Right ventricle myocardium inferior (tissue), 1 donor: Measurements from ENCODE around the gene HSFX1. TPM values are rescaled to one million over a fixed set of nuclear protein-coding genes. Genes with fewer than 3 reads are reported as not detected.
"Not testable (repeated sequence)": the region's sequence is repeated elsewhere in the genome, so short reads cannot be mapped to it uniquely, and the experiment has no call there.

Experiments used
- ATAC-seq: fragments of 200-7000 bp; cut with Tn5 transposase; one replicate; pipeline ENCODE4 v1.9.1; 2020; ENCODE audit warnings: mild to moderate bottlenecking, moderate library complexity
- DNase-seq: peaks from one replicate; pipeline ENCODE4 v3.0.0; 2021; ENCODE audit errors: missing footprints
- intact Hi-C: fragments of 100-400 bp; cut with DNase I; formaldehyde crosslinking; loops from one replicate; pipeline ENCODE4 v1.11.0; 2022
- long read RNA-seq: library from polyadenylated mRNA; unstranded; transcript quantifications from one replicate; pipeline ENCODE4 v2.0.0, GENCODE V29; 2021
- total RNA-seq: library from RNA; stranded (reverse); fragmentation: NEBNext Ultra II Directional; extraction: Animal tissue kit (Norgen Biotek cat#: 25700); gene quantifications from one replicate; pipeline ENCODE4 v1.2.1, GENCODE V29; 2021
- donor health status: DM: no; HTN: yes; CAD: no; lungs with severe emphysema.

HSFX1 gene, protein sequence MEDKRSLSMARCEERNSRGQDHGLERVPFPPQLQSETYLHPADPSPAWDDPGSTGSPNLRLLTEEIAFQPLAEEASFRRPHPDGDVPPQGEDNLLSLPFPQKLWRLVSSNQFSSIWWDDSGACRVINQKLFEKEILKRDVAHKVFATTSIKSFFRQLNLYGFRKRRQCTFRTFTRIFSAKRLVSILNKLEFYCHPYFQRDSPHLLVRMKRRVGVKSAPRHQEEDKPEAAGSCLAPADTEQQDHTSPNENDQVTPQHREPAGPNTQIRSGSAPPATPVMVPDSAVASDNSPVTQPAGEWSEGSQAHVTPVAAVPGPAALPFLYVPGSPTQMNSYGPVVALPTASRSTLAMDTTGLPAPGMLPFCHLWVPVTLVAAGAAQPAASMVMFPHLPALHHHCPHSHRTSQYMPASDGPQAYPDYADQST
- total RNA-seq: 1.7 TPM
- long read RNA-seq: 0 reads

DNA sequence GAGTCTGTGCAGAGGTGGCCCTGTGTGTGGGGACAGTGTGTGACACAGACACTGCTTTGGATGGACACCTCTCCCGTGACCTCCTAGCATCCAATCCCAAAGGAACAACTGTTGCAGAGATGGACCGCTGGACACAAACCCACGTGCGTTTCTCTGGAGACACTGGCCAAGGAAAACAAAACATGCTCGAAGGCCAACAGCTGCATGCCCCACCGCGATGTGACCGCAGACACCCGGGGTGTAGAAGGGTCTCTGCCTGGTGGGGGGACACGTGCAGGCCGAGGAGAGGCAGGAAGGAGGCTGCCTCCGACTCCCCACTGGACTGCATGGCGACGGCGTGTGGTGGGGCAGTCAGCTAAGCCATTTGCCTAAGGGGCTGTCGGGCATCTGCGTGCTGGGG, at the start of gene HSFX1:
TSS of gene HSFX1 (plus strand) at position 301 of the 400 bp plus-strand sequence. CDS start 614 bp downstream, outside the sequence.
- ATAC-seq, DNase-seq, intact Hi-C loops: not testable (repeated sequence)

DNA sequence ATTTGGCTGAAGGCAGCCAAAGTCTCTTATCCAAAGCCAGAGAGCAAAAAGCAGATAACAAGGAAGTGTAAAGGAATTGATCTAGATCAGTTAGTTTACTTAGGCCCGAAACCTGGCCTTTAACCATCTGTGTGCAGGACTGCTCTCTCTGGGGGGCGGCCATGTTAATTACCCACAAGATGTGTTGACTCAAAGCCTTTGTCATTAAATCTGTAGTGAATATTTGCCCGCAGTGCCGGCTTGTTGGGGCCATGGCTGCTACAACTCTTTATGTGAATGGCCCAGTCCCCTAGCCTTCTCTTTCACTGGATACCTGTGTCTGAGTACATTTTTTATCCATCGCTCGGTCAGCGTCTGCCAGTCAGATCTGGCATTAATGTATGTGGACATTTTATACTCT, 46.6 kb upstream of the HSFX1 start:
- ATAC-seq, intact Hi-C loops, DNase-seq: not testable (repeated sequence)

DNA sequence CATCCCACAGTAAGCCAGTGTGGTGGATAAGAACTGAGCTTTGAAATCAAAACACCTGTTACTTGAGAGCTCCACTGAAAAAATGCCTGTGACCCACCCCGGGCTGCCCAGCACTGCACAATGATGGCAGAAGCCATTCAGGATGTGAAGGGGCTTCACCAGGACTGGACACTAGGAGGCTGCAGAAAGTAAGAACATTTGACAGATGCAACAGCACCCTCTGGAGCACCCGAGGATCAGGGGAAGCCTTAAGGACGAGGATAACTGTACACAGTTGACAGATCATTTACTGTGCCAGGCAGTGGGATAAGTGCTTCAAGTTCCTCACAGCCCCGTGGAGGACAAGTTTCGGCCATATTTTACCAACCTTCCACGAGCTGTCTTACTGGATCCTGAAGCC, 31.6 kb upstream of the HSFX1 start:
- intact Hi-C loops, DNase-seq, ATAC-seq: not testable (repeated sequence)

DNA sequence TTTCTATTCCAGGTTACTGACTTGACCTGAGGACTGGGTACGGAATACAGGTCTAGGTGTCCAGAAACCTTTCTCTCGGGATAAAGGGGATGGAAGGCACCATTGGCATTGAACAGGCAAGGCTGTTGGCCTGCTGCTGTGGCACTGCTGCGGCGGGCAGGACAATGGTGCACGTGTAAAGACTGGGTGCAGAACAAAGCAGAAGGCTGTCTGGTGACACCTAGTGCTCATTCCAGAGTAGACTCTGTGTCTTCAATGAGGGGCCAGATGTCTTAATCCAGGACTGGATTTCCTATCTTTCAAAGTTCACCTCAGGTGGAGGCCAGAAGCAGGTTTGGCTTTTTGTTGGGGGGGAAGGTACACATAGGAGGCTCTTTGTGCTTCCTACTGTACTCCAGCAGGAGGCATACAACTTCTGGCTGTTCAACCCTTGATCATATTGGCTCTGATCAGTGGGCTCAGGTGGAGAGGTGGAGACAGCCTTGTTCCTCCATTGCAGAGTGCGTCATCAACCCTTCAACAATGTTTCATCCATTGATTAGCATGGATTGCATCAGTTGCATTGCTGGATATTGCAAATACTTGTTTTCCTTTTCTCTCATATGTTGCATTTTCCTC, 27.4 kb upstream of the HSFX1 start:
- intact Hi-C loops, ATAC-seq, DNase-seq: not testable (repeated sequence)

DNA sequence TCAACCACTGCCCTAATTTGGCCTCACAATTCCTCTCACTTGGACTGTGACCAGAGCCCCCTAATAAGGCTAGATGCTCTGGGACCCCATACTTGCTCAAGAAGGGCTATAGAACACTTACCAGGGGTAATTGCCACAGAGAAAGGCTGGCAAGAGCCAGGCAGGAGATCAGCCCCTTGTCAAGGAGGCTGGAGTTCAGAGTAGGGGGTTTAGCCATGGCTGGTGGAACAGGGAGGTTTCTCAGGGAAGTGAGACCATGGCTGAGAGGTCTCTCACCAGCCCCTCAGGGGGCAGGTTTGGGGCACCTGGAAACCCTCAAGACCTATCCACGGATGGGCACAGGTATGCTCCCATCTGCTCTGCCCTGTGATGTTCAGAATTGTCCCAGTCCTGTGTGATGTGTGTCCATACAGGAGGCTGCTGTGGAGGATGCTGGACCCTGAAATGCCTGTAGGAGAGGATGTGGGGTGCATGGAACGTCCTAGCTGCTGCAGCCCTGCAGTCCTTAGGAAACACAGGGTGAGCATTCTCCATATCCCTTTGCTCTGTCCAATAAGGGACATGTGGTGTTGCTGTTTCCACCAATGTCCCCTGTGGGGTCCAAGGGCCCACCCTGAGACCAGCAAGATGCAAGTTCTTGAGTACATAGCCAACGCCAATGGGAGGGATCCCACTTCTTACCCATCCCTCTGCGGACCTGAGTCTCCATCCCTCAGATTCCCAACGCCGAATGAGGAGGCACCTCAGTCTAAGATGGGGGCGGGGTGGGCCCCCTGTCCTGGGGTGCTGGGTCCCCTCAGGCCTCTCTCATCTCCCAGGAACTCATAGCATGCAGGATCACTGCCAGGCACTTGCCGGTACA, 16.4 kb upstream of the HSFX1 start:
- intact Hi-C loops: no loop called here
- DNase-seq (no peak), ATAC-seq (no peak)

DNA sequence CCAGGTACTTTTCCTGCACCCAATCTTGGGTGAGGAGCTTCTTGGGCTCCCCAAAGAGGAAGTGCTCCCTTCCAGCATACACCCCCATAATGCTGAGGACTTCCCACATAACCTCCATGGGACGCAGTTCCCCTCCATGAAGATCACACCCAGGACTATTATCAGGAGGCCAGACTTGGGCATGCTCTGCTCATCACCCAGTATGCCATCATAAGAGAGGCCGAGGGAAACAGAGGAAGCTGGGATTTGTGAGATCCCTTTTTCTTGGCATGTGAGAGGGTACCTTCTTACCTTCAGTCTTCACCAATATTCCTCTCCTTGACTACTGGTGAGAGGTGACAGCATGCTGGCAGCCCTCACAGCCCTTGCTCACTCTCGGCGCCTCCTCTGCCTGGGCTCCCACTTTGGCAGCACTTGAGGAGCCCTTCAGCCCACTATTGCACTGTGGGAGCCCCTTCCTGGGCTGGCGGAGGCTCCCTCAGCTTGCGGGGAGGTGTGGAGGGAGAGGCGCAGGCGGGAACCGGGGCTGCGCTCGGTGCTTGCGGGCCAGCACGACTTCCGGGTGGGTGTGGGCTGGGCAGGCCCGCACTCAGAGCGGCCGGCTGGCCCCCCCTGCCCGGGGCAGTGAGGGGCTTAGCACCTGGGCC, 15.7 kb upstream of the HSFX1 start:
- intact Hi-C loops: no loop called here
- ATAC-seq (no peak), DNase-seq (no peak)

DNA sequence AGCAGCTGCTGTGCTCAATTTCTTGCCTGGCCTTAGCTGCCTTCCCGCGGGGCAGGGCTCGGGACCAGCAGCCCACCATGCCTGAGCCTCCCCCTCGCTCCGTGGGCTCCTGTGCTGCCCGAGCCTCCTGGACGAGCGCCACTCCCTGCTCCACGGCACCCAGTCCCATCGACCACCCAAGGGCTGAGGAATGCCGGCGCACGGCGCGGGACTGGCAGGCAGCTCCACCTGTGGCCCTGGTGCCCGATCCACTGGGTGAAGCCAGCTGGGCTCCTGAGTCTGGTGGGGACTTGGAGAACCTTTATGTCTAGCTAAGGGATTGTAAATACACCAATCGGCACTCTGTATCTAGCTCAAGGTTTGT, 15.2 kb upstream of the HSFX1 start:
- ATAC-seq, intact Hi-C loops: not testable (repeated sequence)
- DNase-seq: peak; percentile 59

DNA sequence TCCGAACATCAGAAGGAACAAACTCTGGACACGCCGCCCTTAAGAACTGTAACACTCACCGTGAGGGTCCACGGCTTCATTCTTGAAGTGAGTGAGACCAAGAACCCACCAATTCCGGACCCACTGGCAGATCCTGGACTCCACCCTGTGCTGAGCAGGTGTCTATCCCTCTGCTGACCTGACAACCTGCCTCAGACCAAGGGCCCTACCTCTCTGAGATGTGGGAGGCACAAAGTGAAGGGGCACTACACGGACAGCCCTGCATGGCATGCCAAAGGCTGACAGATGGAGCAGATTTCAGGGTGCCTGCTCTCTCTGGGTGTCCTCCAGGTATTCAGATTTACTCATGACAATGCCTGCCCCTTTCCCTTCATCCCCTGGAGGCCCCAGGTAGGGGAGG, 14.0 kb upstream of the HSFX1 start:
- ATAC-seq: no peak
- intact Hi-C loops: no loop called here
- no peak for DNase-seq

DNA sequence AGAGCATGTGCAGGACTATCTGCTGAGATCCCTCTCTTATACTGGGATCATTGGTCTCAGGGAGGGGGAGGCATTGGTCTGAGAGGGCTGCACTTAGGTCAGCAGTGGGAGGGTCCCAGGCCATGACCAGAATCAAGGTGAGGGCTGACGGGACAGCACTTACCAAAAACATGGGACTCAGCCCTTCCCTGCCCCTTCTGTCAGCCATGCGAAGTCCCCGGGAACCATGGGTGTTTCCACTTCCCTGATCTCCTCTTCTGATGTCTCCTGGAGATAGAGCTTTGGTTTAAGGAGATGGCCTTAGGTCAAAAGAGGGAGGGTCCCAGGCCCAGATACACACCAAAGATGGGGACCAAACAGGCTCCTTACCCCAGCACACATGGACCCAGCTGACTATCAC, 12.9 kb upstream of the HSFX1 start:
- DNase-seq: no peak
- no peak for ATAC-seq
- intact Hi-C loops: no loop called here

DNA sequence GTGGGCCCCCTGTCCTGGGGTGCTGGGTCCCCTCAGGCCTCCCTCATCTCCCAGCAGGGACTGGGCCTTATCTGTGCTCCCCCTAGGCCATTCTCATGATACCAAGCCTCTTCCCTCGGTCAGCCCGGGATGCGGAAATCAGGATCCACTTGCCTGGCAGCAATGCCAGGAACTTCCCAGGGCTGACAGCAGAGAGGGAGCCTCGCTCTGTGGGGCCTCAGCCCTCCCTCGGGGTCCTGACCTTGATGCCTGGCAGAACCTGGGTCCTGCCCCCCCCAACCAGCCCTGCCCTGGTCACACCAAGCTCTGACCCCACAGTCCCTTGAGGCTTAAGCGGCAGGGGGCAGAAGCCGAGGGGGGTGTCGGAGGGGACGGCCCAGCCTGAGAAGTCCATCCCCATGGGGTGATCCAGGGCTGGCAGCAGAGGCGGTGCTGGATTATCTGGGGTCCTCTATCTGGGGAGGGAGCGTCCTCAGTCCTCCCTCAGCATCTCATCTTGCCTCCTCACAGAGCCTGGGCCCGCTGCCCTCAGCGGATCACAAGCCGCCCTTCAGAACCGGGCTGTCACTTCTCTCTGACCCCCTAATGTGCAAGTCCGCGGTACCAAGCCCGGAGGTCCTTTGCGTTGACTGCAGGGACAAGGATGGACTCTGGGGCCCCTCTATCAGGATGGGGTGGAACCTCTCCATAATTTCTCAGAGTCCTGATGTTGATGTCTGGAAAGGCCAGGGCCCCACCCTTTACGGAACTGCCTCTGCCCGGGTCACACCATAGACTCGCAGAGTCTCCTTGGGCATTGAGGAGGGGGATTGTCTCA, 11.8 kb upstream of the HSFX1 start:
- DNase-seq, intact Hi-C loops, ATAC-seq: not testable (repeated sequence)

DNA sequence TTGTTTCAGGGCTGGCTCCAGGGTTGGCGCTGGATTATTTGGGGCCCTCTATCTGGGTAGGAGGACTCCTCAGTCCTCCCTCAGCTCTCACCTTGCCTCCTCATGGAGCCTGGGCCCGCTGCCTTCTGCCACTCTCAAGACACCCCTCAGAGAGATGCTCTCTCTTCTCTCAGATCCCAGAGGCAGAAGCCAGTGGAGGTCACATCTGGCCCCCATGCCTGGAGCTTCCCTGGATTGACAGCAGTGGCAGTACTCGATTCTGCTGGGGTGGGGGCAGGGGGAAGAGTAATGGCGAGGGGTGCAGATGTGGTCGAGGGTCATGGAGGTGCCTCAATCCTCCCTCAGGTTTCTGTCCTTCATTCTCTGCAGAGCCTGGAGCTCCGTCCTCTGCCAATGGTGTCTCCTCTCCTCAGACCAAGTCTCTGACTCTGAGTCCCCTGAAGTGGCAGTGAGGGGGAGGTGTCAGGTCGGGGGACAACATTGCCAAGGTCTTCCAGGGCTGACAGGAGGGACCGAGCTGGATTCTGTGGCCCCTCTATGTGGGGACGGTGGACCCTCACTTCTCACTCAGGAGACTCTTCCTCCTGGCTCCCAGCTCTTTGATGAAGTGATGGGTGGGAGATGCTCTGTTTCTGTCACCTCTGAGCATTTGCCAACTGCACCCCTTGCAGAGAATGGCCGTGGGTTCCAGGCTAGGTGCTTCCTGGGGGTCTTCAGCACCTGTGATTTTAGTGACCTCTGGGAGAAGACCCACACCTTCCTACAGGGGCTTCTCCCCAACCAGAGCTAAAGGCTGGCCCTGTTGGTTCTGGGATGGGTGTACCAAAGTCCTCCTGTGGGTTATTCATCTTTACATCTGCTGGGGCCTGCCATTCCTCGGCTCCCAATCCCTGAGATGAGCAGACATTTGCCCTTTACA, 10.9 kb upstream of the HSFX1 start:
- DNase-seq (no peak), ATAC-seq (no peak)
- intact Hi-C loops: no loop called here

DNA sequence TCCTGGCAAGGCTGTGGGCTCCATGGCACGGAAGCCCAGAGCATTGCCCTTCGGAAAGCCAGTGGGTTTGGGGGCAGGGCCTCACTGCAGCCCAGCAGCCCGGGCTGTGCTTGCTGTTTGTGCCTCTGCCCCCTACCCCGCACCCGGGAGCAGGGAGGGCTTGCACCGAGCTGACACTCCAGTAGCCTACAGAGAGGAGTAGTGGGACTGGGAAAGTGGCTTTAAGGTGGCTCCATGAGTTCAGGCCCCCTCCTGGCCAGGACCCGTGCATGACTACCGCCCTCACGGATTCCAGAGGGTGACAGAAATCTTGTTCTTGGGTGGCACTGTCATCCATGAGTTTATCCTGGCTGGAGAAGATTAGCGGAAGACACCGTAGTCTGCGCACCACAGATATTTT, 3.5 kb upstream of the HSFX1 start:
- ATAC-seq, intact Hi-C loops, DNase-seq: not testable (repeated sequence)

DNA sequence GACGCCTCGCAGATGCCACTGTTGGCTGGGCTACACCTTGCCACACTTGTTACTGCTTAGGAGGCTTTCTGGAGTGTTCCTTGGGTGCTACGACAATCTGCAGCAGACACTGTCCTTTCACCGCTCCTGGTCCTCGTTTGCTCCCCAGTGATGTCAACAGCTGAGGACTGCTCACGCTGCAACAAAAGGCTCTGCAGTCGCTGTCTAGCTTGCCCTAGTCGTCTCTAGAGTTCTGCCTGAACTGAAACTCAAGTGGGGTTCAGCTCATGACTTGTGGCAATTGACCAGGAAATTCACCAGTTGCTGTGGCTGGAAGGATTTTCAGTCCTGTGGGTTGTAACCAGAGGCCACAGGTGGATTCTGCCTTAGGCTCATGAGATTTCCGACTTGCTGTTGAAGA, 842 bp upstream of the HSFX1 start:
- DNase-seq, ATAC-seq, intact Hi-C loops: not testable (repeated sequence)

DNA sequence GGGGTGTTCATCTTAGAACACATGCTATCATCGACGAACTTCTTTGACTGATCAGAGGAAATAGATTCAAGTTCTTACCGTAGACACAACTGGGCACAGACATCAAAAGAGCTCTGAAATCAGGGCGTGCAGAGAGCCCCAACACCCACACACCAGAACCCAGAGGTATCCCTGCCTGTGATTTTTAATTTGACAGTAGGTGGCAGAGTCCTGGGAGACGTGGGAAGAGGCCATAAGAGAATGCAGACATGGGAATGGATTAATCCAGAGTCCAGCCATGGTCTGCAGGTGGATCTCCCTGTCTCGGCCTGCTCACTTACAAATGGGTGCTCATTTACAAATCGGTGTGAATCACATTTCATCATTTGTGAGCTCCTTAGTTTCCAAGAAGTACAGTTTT, 4.1 kb downstream of the HSFX1 start:
- DNase-seq, ATAC-seq, intact Hi-C loops: not testable (repeated sequence)

DNA sequence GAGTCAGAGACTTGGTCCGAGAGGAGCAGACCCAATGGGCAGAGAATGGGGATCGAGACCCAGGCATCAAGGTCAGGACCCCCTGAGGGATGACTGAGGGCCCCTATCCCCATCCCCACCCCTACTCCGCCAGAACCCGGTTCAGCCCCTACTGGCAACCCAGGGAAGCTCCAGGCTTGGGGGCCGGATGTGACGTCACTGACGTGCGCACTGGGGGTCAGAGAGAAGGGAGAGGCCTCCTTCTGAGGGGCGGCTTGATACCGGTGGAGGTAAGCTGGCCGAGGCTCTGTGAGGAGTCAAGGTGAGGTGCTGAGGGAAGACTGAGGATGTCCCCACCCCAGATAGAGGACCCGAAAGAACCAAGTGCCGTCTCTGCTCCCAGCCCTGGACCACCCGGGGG, 7.9 kb downstream of the HSFX1 start, which contains the start of gene MAGEA9:
TSS of gene MAGEA9 (plus strand) at position 204 of the 400 bp plus-strand sequence. CDS start 4,281 bp downstream, outside the sequence.
- DNase-seq, ATAC-seq, intact Hi-C loops: not testable (repeated sequence)

DNA sequence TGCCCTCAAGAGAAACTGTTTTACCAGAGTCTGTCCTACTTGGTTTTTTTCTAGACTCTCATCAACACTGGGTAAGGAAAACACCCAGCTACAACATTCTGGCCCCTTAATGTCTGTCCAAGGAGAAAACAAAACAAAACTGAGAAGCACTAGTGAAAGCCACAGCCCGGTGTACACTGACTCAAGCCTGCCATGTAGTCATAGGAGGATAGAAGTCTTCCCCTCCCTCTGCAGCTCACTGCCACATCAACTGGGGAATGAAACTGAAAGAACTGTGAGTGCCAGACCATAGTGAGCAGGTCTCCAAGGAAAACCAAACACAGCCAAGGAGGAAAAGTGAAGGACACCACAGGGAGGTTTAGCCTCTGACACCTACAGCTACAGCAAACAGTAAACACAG, 21.7 kb downstream of the HSFX1 start:
- intact Hi-C loops, ATAC-seq, DNase-seq: not testable (repeated sequence)
